H1 (cell line): ENCODE measurements around the gene MORN2. TPM values are rescaled to one million over a fixed set of nuclear protein-coding genes. Genes with fewer than 3 reads are reported as not detected.

Source experiments
- ASH2L ChIP-seq: fragments of 200-600, 300-600 bp; sonication (generic); IDR thresholded peaks from one replicate; pipeline ENCODE4 v1.7.1; 2017; ENCODE audit warnings: low read length
- TCF12 ChIP-seq: IDR thresholded peaks from 2 replicates; pipeline ENCODE4 v1.6.1; 2011; ENCODE audit warnings: low read depth, mild to moderate bottlenecking, low read length
- polyA plus RNA-seq, 7 experiments: library from polyadenylated mRNA; depleted of rRNA in 3 of 7; stranded (reverse) in 5 of 7; unstranded in 2 of 7; fragments of >200 nt in 5 of 7; fragments of 200-250 nt in 2 of 7; gene quantifications; 1 replicate in 5 of 7; 2 replicates in 1 of 7; 4 replicates in 1 of 7; pipeline versions ENCODE4 v1.2.1 to v1.2.3, GENCODE V29; 2011 to 2013; ENCODE audit warnings: missing spikeins in 2 of 7, mixed read lengths in 2 of 7
- total RNA-seq: library from RNA; stranded (reverse); fragmentation: NEBNext Ultra II Directional; extraction: Animal tissue kit (Norgen Biotek cat#: 25700); gene quantifications from 2 replicates; pipeline ENCODE4 v1.2.1, GENCODE V29; 2021
- TF ChIP-seq, protein P1 (sequence below), 3 experiments: IDR thresholded peaks; 1 replicate in 2 of 3; 2 replicates in 1 of 3; pipeline versions ENCODE4 v1.5.1 to v1.6.1; 2011; ENCODE audit warnings: low read length in 3 of 3, mild to moderate bottlenecking in 3 of 3, inconsistent platforms in 2 of 3, low read depth in 1 of 3, moderate library complexity in 1 of 3; ENCODE audit not compliant: insufficient read depth in 1 of 3; ENCODE audit errors: control extremely low read depth in 1 of 3

Gene MORN2
- total and polyA plus RNA-seq, 2 of the 8 experiments (the other 6 are each of a cell fraction or from before 2014, with no cell fraction given) = 7.2 to 11.3 TPM

DNA sequence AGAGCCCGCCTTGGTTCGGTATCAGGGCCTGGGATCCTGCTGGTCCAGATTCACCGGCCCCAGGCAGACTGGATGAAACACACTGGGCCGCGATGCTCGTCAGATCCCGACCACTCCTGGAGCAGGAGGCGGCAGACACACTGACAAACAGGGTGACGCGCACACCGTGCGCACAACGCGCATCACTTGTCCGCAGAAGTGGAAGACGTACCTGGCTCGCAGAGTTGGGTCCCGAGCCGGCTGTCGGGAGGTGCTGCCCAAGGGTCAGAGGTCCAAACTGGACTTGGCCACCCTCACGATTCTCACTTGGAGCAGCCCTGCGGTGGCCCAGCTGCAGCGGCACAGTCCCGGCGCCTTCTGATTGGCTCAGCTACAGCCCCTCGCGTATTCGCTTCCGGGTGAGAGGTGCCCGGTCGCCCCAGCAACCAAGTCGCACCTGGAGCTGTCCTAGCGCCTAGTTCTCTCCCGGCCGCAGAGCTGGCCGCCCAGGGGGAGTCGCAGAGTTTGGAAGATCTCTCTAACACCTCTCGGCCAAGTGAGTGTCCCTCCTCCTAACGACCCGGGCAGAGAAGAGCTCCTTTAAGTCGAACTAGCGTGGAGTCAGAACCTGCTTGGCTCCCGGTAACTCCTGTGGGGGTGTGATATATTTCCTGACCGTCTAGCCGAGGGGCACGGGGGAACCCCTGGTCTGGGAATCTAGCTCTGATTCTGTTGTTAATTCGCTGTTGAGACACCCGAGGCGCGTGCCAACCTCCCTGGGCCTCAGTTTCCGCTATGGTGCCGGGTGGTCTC lies at the start of gene MORN2, which contains the start of gene DHX57 (continued):
- TF ChIP-seq, protein P1, sequence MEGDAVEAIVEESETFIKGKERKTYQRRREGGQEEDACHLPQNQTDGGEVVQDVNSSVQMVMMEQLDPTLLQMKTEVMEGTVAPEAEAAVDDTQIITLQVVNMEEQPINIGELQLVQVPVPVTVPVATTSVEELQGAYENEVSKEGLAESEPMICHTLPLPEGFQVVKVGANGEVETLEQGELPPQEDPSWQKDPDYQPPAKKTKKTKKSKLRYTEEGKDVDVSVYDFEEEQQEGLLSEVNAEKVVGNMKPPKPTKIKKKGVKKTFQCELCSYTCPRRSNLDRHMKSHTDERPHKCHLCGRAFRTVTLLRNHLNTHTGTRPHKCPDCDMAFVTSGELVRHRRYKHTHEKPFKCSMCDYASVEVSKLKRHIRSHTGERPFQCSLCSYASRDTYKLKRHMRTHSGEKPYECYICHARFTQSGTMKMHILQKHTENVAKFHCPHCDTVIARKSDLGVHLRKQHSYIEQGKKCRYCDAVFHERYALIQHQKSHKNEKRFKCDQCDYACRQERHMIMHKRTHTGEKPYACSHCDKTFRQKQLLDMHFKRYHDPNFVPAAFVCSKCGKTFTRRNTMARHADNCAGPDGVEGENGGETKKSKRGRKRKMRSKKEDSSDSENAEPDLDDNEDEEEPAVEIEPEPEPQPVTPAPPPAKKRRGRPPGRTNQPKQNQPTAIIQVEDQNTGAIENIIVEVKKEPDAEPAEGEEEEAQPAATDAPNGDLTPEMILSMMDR (IDR thresholded peaks at IDR 0.05; ENCODE audit: control extremely low read depth in 1 of 3, insufficient read depth in 1 of 3, low read depth in 1 of 3, low read length in 3 of 3) = no peak
- TF ChIP-seq ASH2L (peak; percentile 92), TCF12 (no peak)
- TF ChIP-seq, all 59 proteins: peak for 21
